Gastroesophageal sphincter (tissue), 3 donors: Measurements from ENCODE around the gene CEACAM6.

Source experiments
- EP300 ChIP-seq: sonication (generic); formaldehyde crosslinking; IDR thresholded peaks from one replicate; pipeline ENCODE4 v1.6.1; 2017; ENCODE audit warnings: antibody characterized with exemption, mild to moderate bottlenecking
- POLR2AphosphoS5 ChIP-seq: sonication (generic); formaldehyde crosslinking; IDR thresholded peaks from one replicate; pipeline ENCODE4 v1.6.1; 2017; ENCODE audit warnings: antibody characterized with exemption
- TF ChIP-seq, protein P1 (sequence below), 4 experiments: fragments of 200-600 bp in 2 of 4; fragments of 450-650 bp in 2 of 4; sonication (generic) in 1 of 4; IDR thresholded peaks; one replicate each; pipeline ENCODE4 v1.5.1; 2017 to 2019; ENCODE audit warnings: antibody characterized with exemption in 4 of 4, mild to moderate bottlenecking in 2 of 4, moderate library complexity in 2 of 4

DNA sequence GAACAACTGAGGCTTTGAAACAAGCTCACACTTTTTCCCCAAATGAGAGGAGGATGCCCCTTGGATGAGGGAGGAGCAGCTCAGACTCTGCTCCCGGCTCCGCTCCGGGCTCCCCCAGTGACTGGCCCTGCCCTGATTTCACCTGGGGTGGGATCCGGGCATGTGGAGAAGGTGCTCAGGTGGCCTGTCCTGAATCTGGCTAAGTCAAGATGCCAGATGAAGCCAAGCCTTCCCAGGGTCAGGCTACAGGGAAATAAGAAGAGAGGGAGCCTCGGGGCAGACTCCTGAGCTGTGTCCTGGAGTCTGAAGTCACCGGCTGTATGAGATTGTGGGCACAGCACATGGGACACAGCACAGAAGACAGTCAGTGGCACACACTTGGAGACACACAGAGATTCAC, 36.6 kb upstream of the CEACAM6 start:
- TF ChIP-seq POLR2AphosphoS5 (no peak), EP300 (no peak)
- TF ChIP-seq, protein P1, sequence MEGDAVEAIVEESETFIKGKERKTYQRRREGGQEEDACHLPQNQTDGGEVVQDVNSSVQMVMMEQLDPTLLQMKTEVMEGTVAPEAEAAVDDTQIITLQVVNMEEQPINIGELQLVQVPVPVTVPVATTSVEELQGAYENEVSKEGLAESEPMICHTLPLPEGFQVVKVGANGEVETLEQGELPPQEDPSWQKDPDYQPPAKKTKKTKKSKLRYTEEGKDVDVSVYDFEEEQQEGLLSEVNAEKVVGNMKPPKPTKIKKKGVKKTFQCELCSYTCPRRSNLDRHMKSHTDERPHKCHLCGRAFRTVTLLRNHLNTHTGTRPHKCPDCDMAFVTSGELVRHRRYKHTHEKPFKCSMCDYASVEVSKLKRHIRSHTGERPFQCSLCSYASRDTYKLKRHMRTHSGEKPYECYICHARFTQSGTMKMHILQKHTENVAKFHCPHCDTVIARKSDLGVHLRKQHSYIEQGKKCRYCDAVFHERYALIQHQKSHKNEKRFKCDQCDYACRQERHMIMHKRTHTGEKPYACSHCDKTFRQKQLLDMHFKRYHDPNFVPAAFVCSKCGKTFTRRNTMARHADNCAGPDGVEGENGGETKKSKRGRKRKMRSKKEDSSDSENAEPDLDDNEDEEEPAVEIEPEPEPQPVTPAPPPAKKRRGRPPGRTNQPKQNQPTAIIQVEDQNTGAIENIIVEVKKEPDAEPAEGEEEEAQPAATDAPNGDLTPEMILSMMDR (IDR thresholded peaks at IDR 0.05), result no peak
